Measurements from ENCODE around the gene PBRM1. TPM values are rescaled to one million over a fixed set of nuclear protein-coding genes. Genes with fewer than 3 reads are reported as not detected.

Gene PBRM1
- polyA plus RNA-seq, 3 donors, result 26.1 to 72.9 (median 38.0) TPM

DNA sequence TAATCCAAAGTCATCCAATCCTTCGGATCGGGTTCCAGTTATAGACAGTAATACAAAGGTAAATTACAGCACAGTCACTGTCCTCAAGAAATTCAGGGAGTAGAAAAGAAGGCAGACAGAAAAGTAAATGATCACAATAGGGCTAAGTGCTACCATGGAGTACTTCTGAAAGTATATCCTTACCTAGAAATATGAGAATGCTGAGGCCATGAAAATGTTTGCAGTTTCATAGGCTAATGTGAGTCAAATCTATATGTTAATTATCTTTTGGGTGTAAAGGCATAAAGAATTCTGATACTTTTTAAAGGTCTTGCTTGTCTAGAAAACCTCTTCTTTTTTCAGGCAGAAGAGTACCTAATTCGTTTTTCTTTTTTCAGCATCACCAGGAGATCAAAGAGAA, 29.8 kb downstream of the PBRM1 start:
- Mint-ChIP-seq H3K4me1 (no peaks in the 10 kb centered on the region), H3K9me3 (no peaks in the 10 kb centered on the region), H3K4me3 (no peak overlapping the region), H3K27me3 (ENCODE audit: low read depth in 3 of 3) (no peaks in the 10 kb centered on the region), H3K36me3 (peaks cover 73 to 92% of the 10 kb centered on the region in 2 donors), H3K27ac (peak overlapping the region in 1 of 7 donors; percentile 40)
- Histone ChIP-seq H3K36me3 (replicated peaks in 1 of 2; ENCODE audit: control insufficient read depth in 1 of 2, insufficient read depth in 2 of 2, low read length in 2 of 2) (peaks cover 83 to 100% of the 10 kb centered on the region in 2 donors), H3K27me3 (ENCODE audit: control insufficient read depth in 2 of 2, insufficient read depth in 2 of 2, low read length in 2 of 2) (no peaks in the 10 kb centered on the region), H3K4me2 (replicated peaks; ENCODE audit: extremely low read depth, low read length, poor library complexity, severe bottlenecking) (no peak overlapping the region), H3K4me1 (ENCODE audit: control insufficient read depth in 1 of 2, insufficient read depth in 2 of 2, low read length in 2 of 2) (no peaks in the 10 kb centered on the region), H4K20me1 (ENCODE audit: insufficient read depth, low read length) (peaks cover 9% of the 10 kb centered on the region), H3K9ac (ENCODE audit: insufficient read depth, low read length, poor library complexity, severe bottlenecking) (no peak overlapping the region), H3K9me3 (replicated peaks in 1 of 2; ENCODE audit: control insufficient read depth in 1 of 2, insufficient read depth in 1 of 2, low read length in 2 of 2) (no peaks in the 10 kb centered on the region), H3K4me3 (replicated peaks in 1 of 3; ENCODE audit: low read depth in 2 of 3, low read length in 3 of 3) (no peak overlapping the region), H3K27ac (ENCODE audit: low read depth in 1 of 2, low read length in 2 of 2) (no peak overlapping the region), H2AFZ (ENCODE audit: insufficient read depth, low read depth, low read length, poor library complexity, severe bottlenecking) (no peak overlapping the region), H3K79me2 (ENCODE audit: insufficient read depth, low read length) (peaks cover 2% of the 10 kb centered on the region)
- TF ChIP-seq, protein P1, sequence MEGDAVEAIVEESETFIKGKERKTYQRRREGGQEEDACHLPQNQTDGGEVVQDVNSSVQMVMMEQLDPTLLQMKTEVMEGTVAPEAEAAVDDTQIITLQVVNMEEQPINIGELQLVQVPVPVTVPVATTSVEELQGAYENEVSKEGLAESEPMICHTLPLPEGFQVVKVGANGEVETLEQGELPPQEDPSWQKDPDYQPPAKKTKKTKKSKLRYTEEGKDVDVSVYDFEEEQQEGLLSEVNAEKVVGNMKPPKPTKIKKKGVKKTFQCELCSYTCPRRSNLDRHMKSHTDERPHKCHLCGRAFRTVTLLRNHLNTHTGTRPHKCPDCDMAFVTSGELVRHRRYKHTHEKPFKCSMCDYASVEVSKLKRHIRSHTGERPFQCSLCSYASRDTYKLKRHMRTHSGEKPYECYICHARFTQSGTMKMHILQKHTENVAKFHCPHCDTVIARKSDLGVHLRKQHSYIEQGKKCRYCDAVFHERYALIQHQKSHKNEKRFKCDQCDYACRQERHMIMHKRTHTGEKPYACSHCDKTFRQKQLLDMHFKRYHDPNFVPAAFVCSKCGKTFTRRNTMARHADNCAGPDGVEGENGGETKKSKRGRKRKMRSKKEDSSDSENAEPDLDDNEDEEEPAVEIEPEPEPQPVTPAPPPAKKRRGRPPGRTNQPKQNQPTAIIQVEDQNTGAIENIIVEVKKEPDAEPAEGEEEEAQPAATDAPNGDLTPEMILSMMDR (IDR thresholded peaks at IDR 0.05), result no peak
- no CpG with 5 or more reads among the region's 3 CpGs for WGBS (ENCODE audit: insufficient coverage)
- intact Hi-C loops (cut with micrococcal nuclease), result no loop called here
- no peak for DNase-seq

DNA sequence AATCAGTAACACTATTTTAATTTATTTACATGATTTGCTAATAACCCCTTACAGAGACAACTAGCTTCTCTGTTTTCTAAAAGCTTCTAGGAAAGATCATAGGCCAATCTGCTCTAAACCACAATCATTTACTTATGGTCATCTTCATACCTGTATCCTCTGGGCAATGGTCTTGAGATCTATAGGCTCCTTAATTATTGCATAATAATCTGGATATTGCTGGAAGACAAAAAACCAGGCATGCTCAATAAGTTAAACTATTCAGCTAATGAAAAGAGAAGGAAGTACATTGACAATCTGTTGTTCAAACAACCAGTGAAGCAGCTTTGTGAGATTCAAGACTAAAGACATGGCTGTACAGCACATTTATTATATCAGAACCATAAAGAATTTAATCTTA, 34.1 kb downstream of the PBRM1 start:
- no peak overlapping the region for H2AFZ ChIP-seq (ENCODE audit: insufficient read depth, low read depth, low read length, poor library complexity, severe bottlenecking)
- Mint-ChIP-seq H3K4me3 (no peak overlapping the region), H3K27me3 (ENCODE audit: low read depth in 3 of 3) (no peaks in the 10 kb centered on the region), H3K27ac (no peak overlapping the region), H3K4me1 (no peaks in the 10 kb centered on the region), H3K36me3 (peaks cover 74 to 95% of the 10 kb centered on the region in 2 donors), H3K9me3 (no peaks in the 10 kb centered on the region)
- no peak for DNase-seq
- H3K4me3 ChIP-seq (replicated peaks in 1 of 3; ENCODE audit: low read depth in 2 of 3, low read length in 3 of 3), result no peak overlapping the region
- no peaks in the 10 kb centered on the region for H3K4me1 ChIP-seq (ENCODE audit: control insufficient read depth in 1 of 2, insufficient read depth in 2 of 2, low read length in 2 of 2)
- H3K36me3 ChIP-seq (replicated peaks in 1 of 2; ENCODE audit: control insufficient read depth in 1 of 2, insufficient read depth in 2 of 2, low read length in 2 of 2), result peaks cover 85 to 99% of the 10 kb centered on the region in 2 donors
- no peaks in the 10 kb centered on the region for H3K9me3 ChIP-seq (replicated peaks in 1 of 2; ENCODE audit: control insufficient read depth in 1 of 2, insufficient read depth in 1 of 2, low read length in 2 of 2)
- H3K9ac ChIP-seq (ENCODE audit: insufficient read depth, low read length, poor library complexity, severe bottlenecking), result no peak overlapping the region
- no peaks in the 10 kb centered on the region for H3K79me2 ChIP-seq (ENCODE audit: insufficient read depth, low read length)
- intact Hi-C loops (cut with micrococcal nuclease), result no loop called here
- H3K27ac ChIP-seq (ENCODE audit: low read depth in 1 of 2, low read length in 2 of 2), result no peak overlapping the region
- no peak overlapping the region for H3K4me2 ChIP-seq (replicated peaks; ENCODE audit: extremely low read depth, low read length, poor library complexity, severe bottlenecking)
- H4K20me1 ChIP-seq (ENCODE audit: insufficient read depth, low read length), result no peaks in the 10 kb centered on the region
- H3K27me3 ChIP-seq (ENCODE audit: control insufficient read depth in 2 of 2, insufficient read depth in 2 of 2, low read length in 2 of 2), result no peaks in the 10 kb centered on the region
- TF ChIP-seq, protein P1 (IDR thresholded peaks at IDR 0.05), result no peak
